Left ventricle myocardium superior (tissue), 1 donor: ENCODE data around the gene SLC5A1. TPM values are rescaled to one million over a fixed set of nuclear protein-coding genes. Genes with fewer than 3 reads are reported as not detected.

Source experiments
- ATAC-seq: fragments of 200-7000 bp; cut with Tn5 transposase; one replicate; pipeline ENCODE4 v1.9.1; 2020; ENCODE audit warnings: mild to moderate bottlenecking, moderate library complexity
- DNase-seq: peaks from one replicate; pipeline ENCODE4 v3.0.0-alpha.2; 2020
- intact Hi-C: fragments of 100-400 bp; cut with micrococcal nuclease; formaldehyde crosslinking; loops from one replicate; pipeline ENCODE4 v1.11.0; 2022
- long read RNA-seq: library from polyadenylated mRNA; unstranded; transcript quantifications from one replicate; pipeline ENCODE4 v2.0.0, GENCODE V29; 2021
- total RNA-seq: library from RNA; stranded (reverse); fragmentation: NEBNext Ultra II Directional; extraction: Animal tissue kit (Norgen Biotek cat#: 25700); gene quantifications from one replicate; pipeline ENCODE4 v1.2.1, GENCODE V29; 2021
- donor health status: DM: no; HTN: yes; CAD: no; lungs with severe emphysema.

The SLC5A1 gene
- total RNA-seq = 223 TPM
- long read RNA-seq, full-length matches to known transcripts = 197 of 311 reads
- long read RNA-seq, partial matches to known transcripts = 75 of 311 reads
- long read RNA-seq, other reads (novel, unspliced or antisense) = 39 of 311 reads

GRCh38 chr22:32042924-32043323 lies at the start of gene SLC5A1:
Gene SLC5A1 (plus strand): TSS chr22:32043261. CDS start chr22:32043282, 21 bp downstream.
- peak; percentile 27 for DNase-seq
- intact Hi-C loops = no loop called here
- no peak for ATAC-seq

- DNase-seq (no peak), ATAC-seq (no peak)
- intact Hi-C loops = no loop called here
Measured at GRCh38 chr22:31995046-31995445, 48.0 kb upstream of the SLC5A1 start.

- intact Hi-C loops = no loop called here
Measured at GRCh38 chr22:31995807-31996206, 47.3 kb upstream of the SLC5A1 start.

GRCh38 chr22:31998784-31999385 lies 44.2 kb upstream of the SLC5A1 start:
- ATAC-seq = no peak

More at GRCh38 chr22:31995807-31996206, 47.3 kb upstream of the SLC5A1 start:
- DNase-seq (no peak), ATAC-seq (no peak)

GRCh38 chr22:32000181-32000580 lies 42.9 kb upstream of the SLC5A1 start:
- no peak for DNase-seq
- intact Hi-C loops = no loop called here
- ATAC-seq = no peak

More at GRCh38 chr22:31998784-31999385, 44.2 kb upstream of the SLC5A1 start:
- no peak for DNase-seq
- intact Hi-C loops = no loop called here

- no peak for DNase-seq
- ATAC-seq = no peak
- intact Hi-C loops = no loop called here
Measured at GRCh38 chr22:32005453-32005852, 37.6 kb upstream of the SLC5A1 start.

GRCh38 chr22:32013200-32013599 lies 29.9 kb upstream of the SLC5A1 start:
- no peak for ATAC-seq
- no peak for DNase-seq
- intact Hi-C loops = no loop called here

- no peak for ATAC-seq
Measured at GRCh38 chr22:32016081-32016480, 27.0 kb upstream of the SLC5A1 start.

GRCh38 chr22:32018056-32018455 lies 25.0 kb upstream of the SLC5A1 start:
- DNase-seq (no peak), ATAC-seq (no peak)
- intact Hi-C loops = no loop called here

More at GRCh38 chr22:32016081-32016480, 27.0 kb upstream of the SLC5A1 start:
- DNase-seq = no peak
- intact Hi-C loops = no loop called here

- no peak for ATAC-seq
- no peak for DNase-seq
- intact Hi-C loops = no loop called here
Measured at GRCh38 chr22:32020117-32020516, 22.9 kb upstream of the SLC5A1 start.

GRCh38 chr22:32021716-32022115 lies 21.3 kb upstream of the SLC5A1 start:
- ATAC-seq = no peak

GRCh38 chr22:32023251-32023827 lies 19.7 kb upstream of the SLC5A1 start:
- intact Hi-C loops = no loop called here

More at GRCh38 chr22:32021716-32022115, 21.3 kb upstream of the SLC5A1 start:
- DNase-seq = no peak
- intact Hi-C loops = no loop called here

GRCh38 chr22:32024796-32025195 lies 18.3 kb upstream of the SLC5A1 start:
- intact Hi-C loops = no loop called here
- no peak for ATAC-seq
- no peak for DNase-seq

More at GRCh38 chr22:32023251-32023827, 19.7 kb upstream of the SLC5A1 start:
- ATAC-seq = no peak
- no peak for DNase-seq

GRCh38 chr22:32030518-32031247 lies 12.4 kb upstream of the SLC5A1 start:
- intact Hi-C loops = no loop called here
- DNase-seq (no peak), ATAC-seq (no peak)

GRCh38 chr22:32031466-32031865 lies 11.6 kb upstream of the SLC5A1 start:
- ATAC-seq (no peak), DNase-seq (no peak)
- intact Hi-C loops = no loop called here

GRCh38 chr22:32034275-32034674 lies 8.8 kb upstream of the SLC5A1 start:
- intact Hi-C loops = no loop called here
- no peak for DNase-seq
- ATAC-seq = no peak

GRCh38 chr22:32037236-32037635 lies 5.8 kb upstream of the SLC5A1 start:
- intact Hi-C loops = no loop called here
- ATAC-seq (no peak), DNase-seq (no peak)

GRCh38 chr22:32040324-32040904 lies 2.6 kb upstream of the SLC5A1 start:
- no peak for ATAC-seq
- no peak for DNase-seq

GRCh38 chr22:32043391-32043790 lies 330 bp downstream of the SLC5A1 start:
- no peak for ATAC-seq
- intact Hi-C loops = no loop called here
- DNase-seq = no peak

More at GRCh38 chr22:32040324-32040904, 2.6 kb upstream of the SLC5A1 start:
- intact Hi-C loops = no loop called here

GRCh38 chr22:32044477-32044876 lies 1.4 kb downstream of the SLC5A1 start:
- intact Hi-C loops = no loop called here
- no peak for ATAC-seq

More at GRCh38 chr22:32044477-32044876, 1.4 kb downstream of the SLC5A1 start:
- no peak for DNase-seq
